Activated T-helper 1 cell treated with Interleukin-2 at 50 U/mL for 16 hours (primary cell): ENCODE data around the gene TMEM163.

Experiments used
- DNase-seq: peaks from one replicate; pipeline ENCODE4 v3.0.0-alpha.2; 2020; ENCODE audit warnings: low read depth

Gene TMEM163

GRCh38 chr2:134457765-134458472 lies 260.9 kb downstream of the TMEM163 start:
- DNase-seq = no peak

DNA sequence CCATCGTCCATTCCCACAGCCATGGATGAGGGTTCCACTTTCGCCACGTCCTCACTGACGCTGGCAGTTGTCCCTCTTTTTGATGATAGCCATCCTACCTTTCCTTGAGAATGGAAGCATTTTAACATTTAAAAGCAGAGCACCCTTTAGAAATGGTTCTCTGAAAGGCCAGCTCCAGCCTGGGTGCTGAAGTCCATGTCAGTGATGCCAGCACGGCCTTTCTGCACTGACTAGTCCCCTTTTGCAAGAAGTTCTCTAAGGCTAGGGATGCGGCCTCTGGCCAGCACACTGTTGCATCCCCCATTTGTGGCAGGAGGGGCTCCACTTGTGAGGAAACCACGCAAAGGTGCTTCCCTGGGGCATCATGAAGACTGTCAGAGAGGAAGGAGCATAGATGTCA lies 261.4 kb downstream of the TMEM163 start:
- DNase-seq = no peak

DNA sequence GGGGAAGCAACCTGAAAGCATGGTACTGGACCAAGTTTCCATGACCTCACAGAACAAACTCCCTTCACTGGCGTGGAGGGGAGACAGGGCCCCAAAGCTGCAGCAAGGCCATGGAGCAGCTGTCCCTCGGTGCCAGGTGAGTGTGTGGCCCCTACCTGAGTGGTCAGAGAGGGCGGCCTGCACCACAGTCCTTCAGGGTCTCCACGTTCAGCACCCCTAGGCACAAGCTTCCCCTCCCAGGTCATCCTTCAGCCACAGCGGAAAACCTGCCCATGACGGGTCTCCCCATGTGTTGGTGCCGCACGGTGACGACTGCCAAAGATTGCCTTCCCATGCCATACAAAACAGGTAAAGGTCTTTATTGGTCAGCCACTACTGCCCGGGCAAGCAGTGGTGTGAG lies 263.4 kb downstream of the TMEM163 start:
- DNase-seq = no peak

DNA sequence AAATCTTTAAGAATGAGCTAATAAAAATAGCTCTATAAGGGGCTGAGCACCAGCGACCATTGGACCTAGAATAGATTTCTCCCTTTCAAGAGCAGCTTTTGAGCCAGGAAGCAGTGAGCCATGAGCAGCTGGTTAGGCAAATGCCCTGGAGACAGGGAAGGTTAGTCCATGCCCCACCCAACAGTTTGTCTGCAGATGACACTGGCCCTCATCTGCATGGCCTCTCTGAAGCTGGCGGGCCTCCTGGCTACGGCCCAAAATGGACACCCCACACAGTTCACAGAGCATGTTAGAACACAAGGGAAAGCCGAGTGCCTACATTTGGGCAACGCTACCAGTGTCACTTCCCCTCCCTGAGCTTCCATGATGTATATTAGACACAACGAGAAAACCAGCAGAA lies 263.9 kb downstream of the TMEM163 start:
- no peak for DNase-seq

DNA sequence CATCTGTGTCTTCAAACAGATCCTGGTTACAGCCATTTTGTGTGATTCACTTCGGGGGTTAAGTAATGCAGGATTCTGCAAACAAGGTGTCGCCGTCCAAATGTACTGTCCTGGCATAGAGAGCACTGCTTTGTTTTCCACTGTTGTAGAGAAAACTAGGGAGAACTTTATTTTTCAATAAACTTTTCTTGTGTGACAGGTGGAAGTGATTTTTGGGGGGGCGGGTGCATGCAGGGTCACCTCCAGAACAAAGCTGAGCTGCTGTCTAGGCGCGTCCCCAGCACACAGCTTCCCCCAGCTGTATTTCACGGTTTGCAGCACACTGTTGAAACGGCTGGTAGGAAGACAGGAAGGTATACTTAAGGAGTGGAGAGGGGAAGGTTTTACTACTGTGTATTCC lies 264.4 kb downstream of the TMEM163 start:
- DNase-seq = no peak

GRCh38 chr2:134453973-134454372 lies 264.8 kb downstream of the TMEM163 start:
- no peak for DNase-seq

- no peak for DNase-seq
Observed at GRCh38 chr2:134453476-134453875, 265.3 kb downstream of the TMEM163 start.

- DNase-seq = no peak
Observed at GRCh38 chr2:134452042-134452733, 266.6 kb downstream of the TMEM163 start.

GRCh38 chr2:134451347-134451630 lies 267.5 kb downstream of the TMEM163 start:
- DNase-seq = no peak

GRCh38 chr2:134449751-134450513 lies 268.9 kb downstream of the TMEM163 start:
- DNase-seq = no peak

DNA sequence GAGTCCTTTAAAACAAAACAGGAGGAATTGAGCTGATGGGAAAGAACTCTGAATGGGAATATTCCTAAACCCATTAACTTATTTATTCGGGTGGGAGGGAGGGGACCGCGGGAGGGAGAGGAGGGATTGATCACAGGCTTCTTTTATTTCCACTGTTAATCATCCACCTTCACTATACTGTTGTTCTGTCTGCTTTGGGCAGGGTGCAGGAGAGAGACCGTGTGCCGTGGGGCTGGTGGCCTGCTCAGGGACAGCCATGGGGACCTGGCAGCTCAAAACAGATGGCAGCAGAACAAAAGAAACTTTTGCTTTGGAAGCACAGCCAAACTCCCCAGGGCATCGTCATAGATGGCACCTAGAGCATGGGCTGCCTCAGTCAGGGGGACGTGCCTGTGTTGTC lies 269.6 kb downstream of the TMEM163 start:
- DNase-seq = no peak

- DNase-seq = no peak
Observed at GRCh38 chr2:134448650-134449049, 270.1 kb downstream of the TMEM163 start.

DNA sequence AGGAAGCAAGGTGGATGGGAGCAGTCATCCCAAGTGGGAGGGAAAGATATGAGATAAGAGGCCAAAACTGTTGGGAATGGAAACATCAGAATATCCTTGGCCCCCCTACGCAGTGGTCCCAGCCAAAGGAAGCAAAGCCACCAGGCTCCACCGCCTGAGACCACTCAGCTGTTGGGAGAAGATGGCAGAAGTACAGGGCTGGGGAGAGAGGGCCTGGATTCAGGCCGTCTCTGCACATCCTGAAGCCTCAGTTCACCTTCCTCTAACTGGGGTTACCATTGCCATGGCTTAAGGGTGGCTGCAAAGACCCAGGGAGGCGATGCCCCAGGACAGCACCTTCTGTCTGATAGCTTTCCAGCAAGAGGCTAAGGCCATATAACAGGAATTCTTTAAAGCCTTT lies 271.1 kb downstream of the TMEM163 start:
- DNase-seq = no peak

GRCh38 chr2:134446383-134447017 lies 272.3 kb downstream of the TMEM163 start:
- no peak for DNase-seq

DNA sequence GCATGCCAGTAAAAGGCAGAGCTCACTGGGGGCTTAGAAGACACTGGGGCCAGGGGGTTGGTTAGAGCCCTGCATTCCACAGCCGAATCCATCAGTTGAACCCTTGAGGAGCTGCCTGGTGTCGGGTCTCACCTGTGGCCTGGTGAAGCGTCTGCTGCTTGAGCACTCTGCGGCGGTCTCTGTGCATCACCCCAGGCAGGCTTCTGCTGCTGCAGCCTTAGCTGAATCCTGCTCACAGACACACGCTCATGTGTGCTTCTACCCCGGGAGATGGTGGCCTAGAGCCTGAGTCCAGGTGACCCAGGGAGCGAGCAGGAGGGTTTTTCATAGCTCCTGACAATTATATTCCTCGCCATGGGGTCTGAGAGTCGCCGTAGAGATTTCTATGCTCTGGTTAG lies 272.8 kb downstream of the TMEM163 start:
- no peak for DNase-seq

GRCh38 chr2:134445116-134445515 lies 273.7 kb downstream of the TMEM163 start:
- no peak for DNase-seq

DNA sequence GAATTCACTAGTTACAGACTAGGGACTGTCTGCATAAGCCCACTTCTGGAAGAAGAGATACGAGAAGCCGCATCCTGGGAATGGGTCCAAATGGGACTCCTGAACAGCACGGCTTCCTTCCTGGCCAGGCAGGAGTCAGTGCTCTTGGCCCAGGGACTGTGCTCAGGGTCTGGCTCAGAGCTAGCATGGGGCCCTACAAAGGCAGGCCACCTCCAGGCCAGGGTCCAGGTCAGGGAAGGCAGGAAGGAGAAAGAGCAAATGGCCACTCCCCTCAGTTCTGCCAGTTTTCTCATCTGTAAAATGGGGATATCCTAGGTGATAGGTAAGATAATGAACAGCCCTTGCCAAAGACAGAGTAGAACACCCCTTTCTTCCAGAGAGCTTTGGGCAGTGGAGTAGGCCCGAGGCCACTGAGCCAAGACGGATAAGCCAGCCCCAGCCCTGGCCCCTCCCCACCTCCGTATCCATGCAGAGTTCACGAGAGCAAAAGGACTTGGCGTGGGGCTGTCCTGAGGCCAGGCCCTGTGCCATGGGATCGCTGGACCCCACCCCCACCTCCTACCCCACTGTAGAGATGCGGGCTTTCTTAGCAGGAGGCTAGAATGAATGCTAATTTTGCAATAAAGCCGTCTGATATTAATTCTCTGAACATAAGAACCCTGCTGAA lies 274.9 kb downstream of the TMEM163 start:
- no peak for DNase-seq

GRCh38 chr2:134441153-134441863 lies 277.5 kb downstream of the TMEM163 start:
- no peak for DNase-seq

DNA sequence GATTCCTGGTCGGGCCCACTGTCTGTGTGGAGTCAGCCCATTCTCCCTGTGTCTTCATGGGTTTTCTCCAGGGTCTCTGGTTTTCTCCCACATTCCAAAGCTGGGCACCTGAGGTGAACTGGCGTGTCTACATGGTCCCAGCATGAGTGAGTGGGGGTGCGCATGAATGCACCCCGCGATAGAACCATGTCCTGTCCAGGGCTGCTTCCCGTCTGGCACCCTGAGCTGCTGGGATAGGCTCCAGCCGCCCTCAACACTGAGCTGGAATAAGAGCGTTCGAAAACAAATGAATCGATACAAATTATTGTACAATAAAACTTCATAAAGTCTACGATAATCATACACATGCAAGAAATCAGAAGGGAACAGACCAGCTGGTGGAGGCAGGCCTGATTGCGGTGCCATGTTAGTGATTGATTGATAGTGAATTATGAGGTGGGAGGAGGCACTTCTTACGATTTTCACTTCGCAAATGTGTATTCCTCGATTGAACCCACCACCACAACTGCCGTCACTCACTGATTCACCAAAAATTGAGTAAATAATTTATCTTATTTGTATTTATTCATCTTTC lies 278.4 kb downstream of the TMEM163 start:
- DNase-seq = no peak

DNA sequence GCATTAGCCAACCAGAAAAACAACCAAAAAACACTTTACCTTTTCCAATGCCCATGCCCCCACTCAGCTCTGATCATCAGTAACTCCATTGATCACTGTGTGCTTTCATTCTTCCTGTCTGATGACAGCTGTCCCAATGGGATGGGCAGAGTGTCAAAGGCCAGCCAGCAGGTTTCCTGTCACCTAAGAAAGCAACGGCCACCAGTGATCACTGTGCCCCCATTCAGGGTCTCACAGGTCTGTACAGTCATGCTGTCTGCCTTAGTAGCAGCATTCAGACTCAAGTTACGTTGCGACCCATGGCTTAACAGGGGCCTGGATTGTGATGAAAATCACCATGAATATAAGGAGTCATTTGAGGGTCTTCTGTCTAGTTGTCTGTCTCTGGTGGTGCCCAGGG lies 280.4 kb downstream of the TMEM163 start:
- no peak for DNase-seq

- DNase-seq = no peak
Observed at GRCh38 chr2:134436706-134437105, 282.1 kb downstream of the TMEM163 start.
